ENCODE measurements around the gene VPS37B. TPM values are rescaled to one million over a fixed set of nuclear protein-coding genes. Genes with fewer than 3 reads are reported as not detected.
A peak's percentile ranks its signal among the peaks of the same experiment; 100 is the strongest.

The VPS37B gene
- total RNA-seq, 1 donor from 2014 or later = 13.8 TPM

GRCh38 chr12:122853582-122854245, 42.2 kb downstream of the VPS37B start:
- no peak overlapping the region for H3K27ac Mint-ChIP-seq (ENCODE audit: unreplicated experiment)
- TF ChIP-seq CTCF (IDR thresholded peaks at IDR 0.05; ENCODE audit: unreplicated experiment) = no peak
- H3K4me3 Mint-ChIP-seq (ENCODE audit: unreplicated experiment) = peak overlapping the region; percentile 63
- peaks cover 24% of the 10 kb centered on the region for H3K36me3 Mint-ChIP-seq (ENCODE audit: low read depth, unreplicated experiment)
- peaks cover 8% of the 10 kb centered on the region for H3K27me3 Mint-ChIP-seq (ENCODE audit: unreplicated experiment)
- H3K4me1 Mint-ChIP-seq (ENCODE audit: unreplicated experiment) = peaks cover 6% of the 10 kb centered on the region
- no peak for DNase-seq (ENCODE audit: low spot score)
- no peaks in the 10 kb centered on the region for H3K9me3 Mint-ChIP-seq (ENCODE audit: unreplicated experiment)

- Mint-ChIP-seq H3K4me1 (ENCODE audit: unreplicated experiment) (peaks cover 6% of the 10 kb centered on the region), H3K9me3 (ENCODE audit: unreplicated experiment) (no peaks in the 10 kb centered on the region), H3K27ac (ENCODE audit: unreplicated experiment) (peak overlapping the region; percentile 91), H3K4me3 (ENCODE audit: unreplicated experiment) (peak overlapping the region; percentile 24), H3K27me3 (ENCODE audit: unreplicated experiment) (peaks cover 8% of the 10 kb centered on the region), H3K36me3 (ENCODE audit: low read depth, unreplicated experiment) (peaks cover 22% of the 10 kb centered on the region)
- DNase-seq (ENCODE audit: low spot score) = no peak
- TF ChIP-seq CTCF (IDR thresholded peaks at IDR 0.05; ENCODE audit: unreplicated experiment) = no peak
Measured at GRCh38 chr12:122852336-122853275, 43.3 kb downstream of the VPS37B start.

GRCh38 chr12:122851820-122852219, 44.1 kb downstream of the VPS37B start:
- H3K36me3 Mint-ChIP-seq (ENCODE audit: low read depth, unreplicated experiment) = peaks cover 16% of the 10 kb centered on the region
- peak; percentile 38 for DNase-seq (ENCODE audit: low spot score)
- H3K27me3 Mint-ChIP-seq (ENCODE audit: unreplicated experiment) = peaks cover 8% of the 10 kb centered on the region
- no peak overlapping the region for H3K4me3 Mint-ChIP-seq (ENCODE audit: unreplicated experiment)
- TF ChIP-seq CTCF (IDR thresholded peaks at IDR 0.05; ENCODE audit: unreplicated experiment) = no peak
- no peaks in the 10 kb centered on the region for H3K9me3 Mint-ChIP-seq (ENCODE audit: unreplicated experiment)
- H3K4me1 Mint-ChIP-seq (ENCODE audit: unreplicated experiment) = peaks cover 6% of the 10 kb centered on the region
- H3K27ac Mint-ChIP-seq (ENCODE audit: unreplicated experiment) = peak overlapping the region; percentile 36

- no peak overlapping the region for H3K4me3 Mint-ChIP-seq (ENCODE audit: unreplicated experiment)
- H3K4me1 Mint-ChIP-seq (ENCODE audit: unreplicated experiment) = peaks cover 6% of the 10 kb centered on the region
- H3K27me3 Mint-ChIP-seq (ENCODE audit: unreplicated experiment) = peaks cover 7% of the 10 kb centered on the region
- no peak for TF ChIP-seq CTCF (IDR thresholded peaks at IDR 0.05; ENCODE audit: unreplicated experiment)
- H3K27ac Mint-ChIP-seq (ENCODE audit: unreplicated experiment) = no peak overlapping the region
- H3K9me3 Mint-ChIP-seq (ENCODE audit: unreplicated experiment) = no peaks in the 10 kb centered on the region
- peaks cover 16% of the 10 kb centered on the region for H3K36me3 Mint-ChIP-seq (ENCODE audit: low read depth, unreplicated experiment)
- no peak for DNase-seq (ENCODE audit: low spot score)
Measured at GRCh38 chr12:122850695-122851350, 45.1 kb downstream of the VPS37B start.
